Breast epithelium (tissue), 3 donors: ENCODE data around the gene PPP3R2.

Source experiments
- POLR2AphosphoS5 ChIP-seq, 3 donors: sonication (generic); formaldehyde crosslinking; IDR thresholded peaks; one replicate each; pipeline ENCODE4 v1.6.1; 2017; ENCODE audit warnings: antibody characterized with exemption in 3 of 3
- TF ChIP-seq, protein P1 (sequence below), 3 donors: fragments of 450-650 bp; IDR thresholded peaks; one replicate each; pipeline ENCODE4 v1.5.1; 2016 to 2017; ENCODE audit warnings: antibody characterized with exemption in 3 of 3, mild to moderate bottlenecking in 3 of 3, moderate library complexity in 3 of 3

DNA sequence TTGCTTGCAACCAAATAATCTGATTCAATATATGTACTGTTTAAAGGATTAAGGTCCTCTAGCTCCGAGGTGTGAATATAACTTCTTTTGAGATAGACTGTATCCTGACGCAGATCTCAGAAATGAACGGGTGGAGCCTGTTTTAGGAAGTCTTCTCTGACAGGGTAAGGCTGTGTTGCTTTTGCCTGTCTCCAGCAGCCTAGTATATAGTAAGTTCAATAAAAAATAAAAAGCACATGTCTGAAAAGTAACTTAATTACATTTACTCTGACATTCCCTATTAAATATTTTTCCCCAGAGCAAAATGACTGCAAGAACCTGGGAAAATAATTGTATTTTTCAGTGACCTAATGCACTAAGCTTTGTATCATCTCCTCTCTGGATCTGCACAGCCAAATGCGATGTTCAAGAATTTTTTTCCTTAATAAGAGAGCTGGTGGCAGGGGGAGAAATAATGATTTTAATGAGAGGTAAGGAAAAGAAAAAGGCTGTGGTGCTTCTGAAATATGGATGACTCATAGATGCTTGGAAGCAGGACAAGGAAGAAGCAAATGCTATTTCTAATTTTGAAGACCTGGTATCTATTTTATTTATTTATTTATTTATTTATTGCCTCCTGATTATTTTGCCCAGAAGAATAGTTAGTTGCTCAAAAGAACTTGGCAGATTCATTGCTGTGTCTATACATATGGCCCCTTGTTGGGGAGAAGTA lies 7.3 kb downstream of the PPP3R2 start:
- TF ChIP-seq, protein P1, sequence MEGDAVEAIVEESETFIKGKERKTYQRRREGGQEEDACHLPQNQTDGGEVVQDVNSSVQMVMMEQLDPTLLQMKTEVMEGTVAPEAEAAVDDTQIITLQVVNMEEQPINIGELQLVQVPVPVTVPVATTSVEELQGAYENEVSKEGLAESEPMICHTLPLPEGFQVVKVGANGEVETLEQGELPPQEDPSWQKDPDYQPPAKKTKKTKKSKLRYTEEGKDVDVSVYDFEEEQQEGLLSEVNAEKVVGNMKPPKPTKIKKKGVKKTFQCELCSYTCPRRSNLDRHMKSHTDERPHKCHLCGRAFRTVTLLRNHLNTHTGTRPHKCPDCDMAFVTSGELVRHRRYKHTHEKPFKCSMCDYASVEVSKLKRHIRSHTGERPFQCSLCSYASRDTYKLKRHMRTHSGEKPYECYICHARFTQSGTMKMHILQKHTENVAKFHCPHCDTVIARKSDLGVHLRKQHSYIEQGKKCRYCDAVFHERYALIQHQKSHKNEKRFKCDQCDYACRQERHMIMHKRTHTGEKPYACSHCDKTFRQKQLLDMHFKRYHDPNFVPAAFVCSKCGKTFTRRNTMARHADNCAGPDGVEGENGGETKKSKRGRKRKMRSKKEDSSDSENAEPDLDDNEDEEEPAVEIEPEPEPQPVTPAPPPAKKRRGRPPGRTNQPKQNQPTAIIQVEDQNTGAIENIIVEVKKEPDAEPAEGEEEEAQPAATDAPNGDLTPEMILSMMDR (IDR thresholded peaks at IDR 0.05) = no peak
- TF ChIP-seq POLR2AphosphoS5 (IDR thresholded peaks at IDR 0.05) = no peak
